ENCODE results near the gene LTBP1. TPM values are rescaled to one million over a fixed set of nuclear protein-coding genes. Genes with fewer than 3 reads are reported as not detected.

LTBP1 gene
- total RNA-seq, 1 donor from 2014 or later, result 36.0 TPM

DNA sequence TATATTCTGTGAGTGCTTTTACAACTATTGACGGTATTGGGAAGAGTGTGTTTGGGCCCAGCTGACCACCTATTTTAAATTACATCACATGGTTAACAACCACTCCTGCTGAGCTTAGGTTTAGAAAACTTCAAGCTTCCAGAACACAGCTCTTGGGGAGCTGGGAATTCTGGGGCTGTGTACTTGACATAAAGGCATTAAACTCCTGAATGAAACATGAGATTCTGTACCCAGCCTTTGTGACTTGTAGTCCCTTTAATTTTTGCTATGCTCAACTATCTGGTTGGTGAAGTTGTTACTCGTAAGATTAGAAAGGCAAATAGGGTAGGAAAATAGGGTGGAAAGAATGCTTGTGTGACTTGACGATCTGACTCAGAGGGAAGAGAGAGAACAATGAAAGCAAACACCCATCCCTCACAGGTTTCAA lies 66.9 kb downstream of the LTBP1 start:
- no peaks in the 10 kb centered on the region for H3K9me3 ChIP-seq
- no peaks in the 10 kb centered on the region for H3K27me3 ChIP-seq
- no peak overlapping the region for H3K27ac ChIP-seq
- no peak for ATAC-seq
- H3K4me1 ChIP-seq, result no peaks in the 10 kb centered on the region
- TF ChIP-seq, protein P1, sequence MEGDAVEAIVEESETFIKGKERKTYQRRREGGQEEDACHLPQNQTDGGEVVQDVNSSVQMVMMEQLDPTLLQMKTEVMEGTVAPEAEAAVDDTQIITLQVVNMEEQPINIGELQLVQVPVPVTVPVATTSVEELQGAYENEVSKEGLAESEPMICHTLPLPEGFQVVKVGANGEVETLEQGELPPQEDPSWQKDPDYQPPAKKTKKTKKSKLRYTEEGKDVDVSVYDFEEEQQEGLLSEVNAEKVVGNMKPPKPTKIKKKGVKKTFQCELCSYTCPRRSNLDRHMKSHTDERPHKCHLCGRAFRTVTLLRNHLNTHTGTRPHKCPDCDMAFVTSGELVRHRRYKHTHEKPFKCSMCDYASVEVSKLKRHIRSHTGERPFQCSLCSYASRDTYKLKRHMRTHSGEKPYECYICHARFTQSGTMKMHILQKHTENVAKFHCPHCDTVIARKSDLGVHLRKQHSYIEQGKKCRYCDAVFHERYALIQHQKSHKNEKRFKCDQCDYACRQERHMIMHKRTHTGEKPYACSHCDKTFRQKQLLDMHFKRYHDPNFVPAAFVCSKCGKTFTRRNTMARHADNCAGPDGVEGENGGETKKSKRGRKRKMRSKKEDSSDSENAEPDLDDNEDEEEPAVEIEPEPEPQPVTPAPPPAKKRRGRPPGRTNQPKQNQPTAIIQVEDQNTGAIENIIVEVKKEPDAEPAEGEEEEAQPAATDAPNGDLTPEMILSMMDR (IDR thresholded peaks at IDR 0.05), result no peak
- no peak overlapping the region for H3K4me3 ChIP-seq
- intact Hi-C loops (cut with DNase I), result no loop called here
- DNase-seq, result no peak
- no peaks in the 10 kb centered on the region for H3K36me3 ChIP-seq

DNA sequence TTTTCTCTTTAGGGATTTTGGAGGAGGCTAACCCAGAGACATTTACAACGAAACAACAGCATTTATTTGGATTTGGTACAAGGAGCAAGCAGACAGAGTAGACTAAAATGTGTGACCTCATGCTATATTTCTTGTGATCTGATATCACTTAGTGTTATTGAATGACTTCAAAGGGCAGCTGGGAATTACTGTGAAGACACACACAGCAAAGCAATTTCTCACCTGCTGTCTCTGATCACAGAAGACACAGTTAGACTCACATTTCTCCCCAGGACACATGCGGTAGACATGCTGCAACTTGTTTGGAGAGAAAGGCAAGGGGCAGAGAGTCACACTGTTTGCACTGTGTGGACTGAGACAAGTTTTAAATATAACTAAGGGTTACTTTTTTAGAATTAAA lies 67.5 kb downstream of the LTBP1 start:
- H3K27ac ChIP-seq, result no peak overlapping the region
- no peak overlapping the region for H3K4me3 ChIP-seq
- no peaks in the 10 kb centered on the region for H3K36me3 ChIP-seq
- intact Hi-C loops (cut with DNase I), result no loop called here
- no peaks in the 10 kb centered on the region for H3K4me1 ChIP-seq
- no peak for DNase-seq
- no peaks in the 10 kb centered on the region for H3K9me3 ChIP-seq
- no peak for ATAC-seq
- TF ChIP-seq, protein P1 (IDR thresholded peaks at IDR 0.05), result no peak
- H3K27me3 ChIP-seq, result no peaks in the 10 kb centered on the region

DNA sequence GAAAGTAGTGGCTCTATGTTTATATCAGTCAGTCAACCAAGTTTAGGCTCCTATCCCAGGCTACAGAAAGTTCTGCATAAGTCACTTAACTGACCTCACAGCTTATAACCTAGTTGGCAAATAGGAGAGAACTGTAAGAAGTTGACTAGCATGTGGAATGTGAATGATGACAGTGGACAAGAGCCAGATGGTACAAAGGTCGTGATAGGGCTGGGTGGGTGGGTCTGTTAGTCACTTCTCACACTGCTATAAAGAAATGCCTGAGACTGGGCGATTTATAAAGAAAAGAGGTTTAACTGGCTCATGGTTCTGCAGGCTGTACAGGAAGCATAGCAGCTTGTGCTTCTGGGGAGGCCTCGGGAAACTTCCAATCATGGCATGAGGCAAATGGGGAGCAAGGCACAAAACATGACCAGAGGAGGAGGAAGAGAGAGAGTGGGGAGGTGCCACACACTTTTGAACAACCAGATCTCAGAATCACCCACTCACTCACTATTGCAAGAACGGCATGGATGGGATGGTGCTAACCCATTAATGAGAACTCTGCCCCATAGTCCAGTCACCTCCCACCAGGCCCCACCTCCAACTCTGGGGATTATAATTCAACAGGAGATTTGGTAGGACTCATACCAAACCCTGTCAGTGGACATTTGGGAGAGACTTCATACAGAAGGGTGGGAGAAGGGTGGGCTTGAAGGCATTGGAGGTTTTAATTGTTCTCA lies 68.8 kb downstream of the LTBP1 start:
- no peak for DNase-seq
- no peak overlapping the region for H3K4me3 ChIP-seq
- no peak for ATAC-seq
- no peaks in the 10 kb centered on the region for H3K27me3 ChIP-seq
- H3K36me3 ChIP-seq, result no peaks in the 10 kb centered on the region
- no peaks in the 10 kb centered on the region for H3K4me1 ChIP-seq
- intact Hi-C loops (cut with DNase I), result no loop called here
- TF ChIP-seq, protein P1 (IDR thresholded peaks at IDR 0.05), result no peak
- H3K9me3 ChIP-seq, result no peaks in the 10 kb centered on the region
- no peak overlapping the region for H3K27ac ChIP-seq

DNA sequence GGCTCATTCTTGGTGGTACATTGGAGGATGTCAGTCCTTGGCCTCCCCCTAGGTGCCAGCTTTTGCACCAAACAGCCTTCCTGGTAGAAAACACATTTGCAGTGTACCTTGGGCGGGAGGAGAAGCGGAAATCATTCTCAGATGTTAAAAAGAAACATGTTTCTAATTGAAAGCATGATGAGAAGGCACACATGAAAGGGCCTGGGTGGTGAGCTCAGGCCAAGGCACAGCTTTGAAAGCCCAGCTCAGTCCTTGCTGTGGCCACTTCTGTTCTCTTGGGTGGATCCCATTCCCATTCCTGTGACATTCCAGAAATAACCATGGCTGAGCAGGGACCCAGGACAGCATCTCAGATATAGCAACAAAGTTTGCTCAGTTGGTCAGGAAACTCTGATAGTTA lies 71.5 kb downstream of the LTBP1 start:
- TF ChIP-seq, protein P1 (IDR thresholded peaks at IDR 0.05), result no peak
- no peaks in the 10 kb centered on the region for H3K36me3 ChIP-seq
- no peak overlapping the region for H3K27ac ChIP-seq
- H3K4me3 ChIP-seq, result no peak overlapping the region
- no peaks in the 10 kb centered on the region for H3K27me3 ChIP-seq
- intact Hi-C loops (cut with DNase I), result no loop called here
- no peak for ATAC-seq
- no peaks in the 10 kb centered on the region for H3K9me3 ChIP-seq
- DNase-seq, result no peak
- no peaks in the 10 kb centered on the region for H3K4me1 ChIP-seq

DNA sequence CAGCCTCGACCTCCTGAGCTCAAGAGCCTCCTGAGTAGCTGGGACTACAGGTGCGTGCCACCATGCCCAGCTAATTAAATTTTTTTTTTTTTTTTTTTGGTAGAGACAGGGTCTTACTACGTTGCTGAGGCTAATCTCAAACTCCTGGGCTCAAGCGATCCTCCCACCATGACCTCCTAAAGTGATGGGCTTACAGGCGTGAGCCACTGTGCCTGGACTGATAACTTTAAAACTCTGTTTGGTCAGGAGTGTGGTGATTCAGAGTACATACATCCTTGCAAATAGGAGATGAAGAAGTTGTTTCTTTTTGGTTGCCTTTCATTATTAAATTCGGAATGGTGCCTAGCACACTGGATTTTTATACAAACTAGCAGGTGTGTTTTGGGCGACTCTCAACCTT lies 73.0 kb downstream of the LTBP1 start:
- Histone ChIP-seq H3K4me3 (no peak overlapping the region), H3K27ac (no peak overlapping the region), H3K4me1 (no peaks in the 10 kb centered on the region), H3K36me3 (no peaks in the 10 kb centered on the region), H3K27me3 (no peaks in the 10 kb centered on the region), H3K9me3 (no peaks in the 10 kb centered on the region)
- ATAC-seq, result no peak
- TF ChIP-seq, protein P1 (IDR thresholded peaks at IDR 0.05), result no peak
- intact Hi-C loops (cut with DNase I), result no loop called here
- no peak for DNase-seq

DNA sequence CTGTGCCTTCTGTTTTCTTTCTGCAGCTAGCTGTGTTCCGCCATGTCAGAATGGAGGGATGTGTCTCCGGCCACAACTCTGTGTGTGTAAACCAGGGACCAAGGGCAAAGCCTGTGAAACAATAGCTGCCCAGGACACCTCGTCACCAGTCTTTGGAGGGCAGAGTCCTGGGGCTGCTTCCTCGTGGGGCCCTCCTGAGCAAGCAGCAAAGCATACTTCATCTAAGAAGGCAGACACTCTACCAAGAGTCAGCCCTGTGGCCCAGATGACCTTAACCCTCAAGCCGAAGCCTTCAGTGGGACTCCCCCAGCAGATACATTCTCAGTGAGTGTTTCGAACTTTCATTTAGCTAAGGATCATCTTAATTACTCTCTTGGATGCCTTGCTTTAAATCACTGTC lies 74.1 kb downstream of the LTBP1 start:
- ATAC-seq, result no peak
- intact Hi-C loops (cut with DNase I), result no loop called here
- TF ChIP-seq, protein P1 (IDR thresholded peaks at IDR 0.05), result no peak
- Histone ChIP-seq H3K36me3 (no peaks in the 10 kb centered on the region), H3K4me3 (no peak overlapping the region), H3K27ac (no peak overlapping the region), H3K27me3 (no peaks in the 10 kb centered on the region), H3K4me1 (no peaks in the 10 kb centered on the region), H3K9me3 (no peaks in the 10 kb centered on the region)
- DNase-seq, result no peak
